VCaP (cell line): Measurements from ENCODE around the gene SCT.

ENCODE experiments used
- H3K27ac ChIP-seq: fragments of 450-650 bp; 2 replicates; pipeline ENCODE4 v1.5.1; 2017
- TF ChIP-seq, protein P1 (sequence below): fragments of 450-650 bp; conservative IDR thresholded peaks from 2 replicates; pipeline ENCODE4 v1.5.1; 2017; ENCODE audit warnings: mild to moderate bottlenecking, moderate library complexity

SCT gene

DNA sequence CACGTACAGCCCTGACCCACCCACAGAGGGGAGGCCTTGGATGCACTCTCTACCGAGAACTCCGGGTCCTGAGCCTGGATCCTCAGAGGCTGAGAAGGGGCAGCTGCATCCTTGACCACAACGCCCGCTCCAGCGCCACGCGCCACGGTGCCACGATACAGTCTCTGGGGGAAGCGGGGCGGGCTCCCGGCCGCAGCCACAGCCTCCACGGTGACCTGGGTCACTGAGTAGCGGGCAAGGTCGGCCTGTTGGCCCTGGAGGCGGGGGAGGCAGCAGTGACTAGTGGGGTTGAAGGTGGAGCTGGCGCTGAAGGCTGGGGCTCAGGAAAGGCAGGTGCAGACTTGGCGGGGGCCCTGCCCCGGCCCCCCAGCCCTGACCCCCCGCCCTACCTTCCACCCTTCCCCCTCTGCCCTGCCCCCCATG lies 7.3 kb downstream of the SCT start:
- TF ChIP-seq, protein P1, sequence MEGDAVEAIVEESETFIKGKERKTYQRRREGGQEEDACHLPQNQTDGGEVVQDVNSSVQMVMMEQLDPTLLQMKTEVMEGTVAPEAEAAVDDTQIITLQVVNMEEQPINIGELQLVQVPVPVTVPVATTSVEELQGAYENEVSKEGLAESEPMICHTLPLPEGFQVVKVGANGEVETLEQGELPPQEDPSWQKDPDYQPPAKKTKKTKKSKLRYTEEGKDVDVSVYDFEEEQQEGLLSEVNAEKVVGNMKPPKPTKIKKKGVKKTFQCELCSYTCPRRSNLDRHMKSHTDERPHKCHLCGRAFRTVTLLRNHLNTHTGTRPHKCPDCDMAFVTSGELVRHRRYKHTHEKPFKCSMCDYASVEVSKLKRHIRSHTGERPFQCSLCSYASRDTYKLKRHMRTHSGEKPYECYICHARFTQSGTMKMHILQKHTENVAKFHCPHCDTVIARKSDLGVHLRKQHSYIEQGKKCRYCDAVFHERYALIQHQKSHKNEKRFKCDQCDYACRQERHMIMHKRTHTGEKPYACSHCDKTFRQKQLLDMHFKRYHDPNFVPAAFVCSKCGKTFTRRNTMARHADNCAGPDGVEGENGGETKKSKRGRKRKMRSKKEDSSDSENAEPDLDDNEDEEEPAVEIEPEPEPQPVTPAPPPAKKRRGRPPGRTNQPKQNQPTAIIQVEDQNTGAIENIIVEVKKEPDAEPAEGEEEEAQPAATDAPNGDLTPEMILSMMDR, result no peak
- no peak overlapping the region for H3K27ac ChIP-seq

GRCh38 chr11:618856-619627 lies 7.9 kb downstream of the SCT start:
- no peak overlapping the region for H3K27ac ChIP-seq
- TF ChIP-seq, protein P1, result no peak

DNA sequence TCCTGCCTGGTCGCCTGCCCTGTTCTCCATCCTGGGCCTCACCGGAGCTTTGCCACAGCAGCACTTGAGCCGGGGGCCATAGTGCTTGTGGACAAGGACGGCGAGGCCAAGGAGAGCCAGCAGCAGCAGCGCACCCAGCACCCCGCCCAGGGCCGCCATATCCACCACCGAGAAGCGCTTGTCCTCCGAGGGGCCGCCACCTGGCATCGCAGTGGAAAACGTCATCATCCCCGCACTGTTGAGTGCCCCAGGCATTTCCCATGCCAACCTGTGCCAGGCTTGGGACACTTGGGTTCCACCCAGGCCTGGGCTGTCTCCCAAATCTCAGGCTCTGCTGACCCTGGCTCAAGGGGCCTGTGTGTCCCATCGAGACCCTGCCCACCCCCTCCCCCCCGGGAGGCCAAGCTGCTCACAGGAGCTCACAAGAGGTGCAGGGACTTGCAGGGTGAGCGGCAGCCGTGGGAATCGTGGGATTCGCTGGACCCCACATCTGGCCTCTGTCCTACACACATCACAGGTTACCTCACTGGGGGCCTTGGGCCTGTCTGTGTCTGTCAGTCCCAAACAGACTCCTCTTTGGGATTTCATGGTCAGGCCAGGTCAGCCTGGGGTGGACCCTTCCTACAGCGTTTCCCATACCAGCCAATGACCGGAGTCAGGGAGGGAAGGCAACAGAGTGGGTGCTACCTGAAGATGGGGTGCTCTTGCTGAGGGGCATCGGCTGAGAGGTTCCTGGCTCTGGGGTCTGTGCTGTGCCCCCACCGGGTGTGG lies 8.9 kb downstream of the SCT start:
- TF ChIP-seq, protein P1, result no peak
- no peak overlapping the region for H3K27ac ChIP-seq

DNA sequence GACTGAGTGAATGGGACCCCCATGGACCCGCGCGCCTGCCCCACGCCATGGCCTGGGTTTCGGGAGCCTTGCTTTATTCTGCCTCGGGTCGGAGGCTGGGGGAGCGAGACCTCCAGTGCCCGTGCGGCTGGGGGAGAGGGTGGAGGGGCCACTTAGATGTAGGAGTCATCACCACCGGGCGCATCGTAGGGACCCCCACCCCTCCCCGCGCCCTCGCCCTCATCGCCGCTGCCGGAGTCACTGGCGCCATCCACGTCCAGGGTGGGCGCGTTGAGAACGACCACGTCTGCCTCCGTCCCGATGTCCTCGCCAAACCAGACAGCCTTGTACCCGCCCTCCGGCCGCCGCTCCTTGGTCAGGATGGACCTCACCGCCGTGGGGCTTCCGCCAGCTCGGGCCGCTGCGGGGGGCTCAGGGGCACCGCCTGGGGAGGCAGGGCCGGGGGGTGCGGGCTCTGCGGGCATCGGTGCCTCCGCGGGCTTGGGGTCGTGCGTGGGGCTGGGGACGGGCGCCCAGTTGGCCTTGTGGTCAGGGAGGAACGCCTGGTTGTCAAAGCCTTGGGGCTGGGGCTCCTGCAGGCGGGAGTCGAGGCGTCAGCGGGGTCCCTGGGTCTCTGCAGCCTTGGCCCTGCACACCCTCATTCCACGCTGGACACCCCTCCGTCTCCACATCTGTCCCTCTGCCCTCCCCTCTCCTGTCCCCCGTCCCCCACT lies 9.6 kb downstream of the SCT start:
- no peak overlapping the region for H3K27ac ChIP-seq
- TF ChIP-seq, protein P1, result no peak

- TF ChIP-seq, protein P1, result no peak
- H3K27ac ChIP-seq, result peak overlapping the region; percentile 87
These were observed 10.4 kb downstream of the SCT start for GRCh38 chr11:616320-617198.

- H3K27ac ChIP-seq, result peak within 1 kb of the TSS; percentile 87
- TF ChIP-seq, protein P1, result no peak
These were observed 11.3 kb downstream of the SCT start, which contains the start of gene IRF7 for GRCh38 chr11:615504-616319. Gene IRF7 (minus strand): TSS chr11:615950. CDS start chr11:615364, 586 bp downstream.
